Measurements from ENCODE around the gene CES2. TPM values are rescaled to one million over a fixed set of nuclear protein-coding genes. Genes with fewer than 3 reads are reported as not detected.

Gene CES2
- total and polyA plus RNA-seq, 2 donors (not counting 3 experiments of a cell fraction or from before 2014, with no cell fraction given), result 19.1 to 28.8 TPM

DNA sequence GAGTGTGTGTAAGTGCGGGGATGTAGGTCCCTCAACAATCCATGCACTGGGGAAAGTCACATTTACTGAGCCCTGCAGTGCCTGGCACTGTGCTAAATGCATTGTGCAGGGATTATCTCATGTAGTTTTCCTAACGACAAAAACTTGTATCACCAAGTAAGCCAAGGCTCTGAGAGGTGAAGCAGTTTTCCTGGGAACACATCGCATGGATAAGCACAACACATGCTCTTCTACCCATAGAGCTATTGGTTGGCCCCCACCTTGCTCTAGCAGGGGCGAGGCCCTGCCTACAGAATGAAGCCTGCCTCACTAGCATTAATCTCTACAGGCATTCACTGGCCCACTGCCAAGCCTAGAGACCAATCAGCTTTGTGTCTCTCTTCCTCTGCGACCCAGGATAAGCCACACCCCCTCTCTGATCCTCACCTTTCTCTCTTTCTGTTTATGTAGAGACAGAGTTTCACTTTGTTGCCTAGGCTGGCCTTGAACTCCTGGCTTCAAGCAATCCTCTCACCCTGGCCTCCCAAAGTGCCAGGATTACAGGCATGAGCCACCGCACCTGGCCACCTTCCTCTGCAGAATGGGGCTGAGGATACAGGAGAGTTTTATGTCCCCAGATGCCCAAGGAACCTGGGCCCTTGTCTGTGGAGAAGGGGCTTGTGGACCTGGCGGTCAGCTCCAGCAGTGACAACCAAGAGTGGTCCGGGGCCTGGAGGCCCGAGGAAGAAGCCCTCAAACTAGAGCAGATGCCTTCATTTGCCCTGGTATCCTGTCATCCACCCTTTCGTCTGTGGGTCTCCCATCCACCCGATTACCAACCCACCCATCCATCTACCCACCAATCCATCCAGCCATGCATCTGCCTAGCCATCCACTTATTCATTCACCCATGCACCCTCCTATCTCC lies 29.4 kb upstream of the CES2 start:
- H3K9me1 ChIP-seq (replicated peaks; ENCODE audit: control insufficient read depth, extremely low read depth, insufficient read depth, low read length), result no peaks in the 10 kb centered on the region
- FAIRE-seq (peak; percentile 28), DNase-seq (ENCODE audit: low read depth, low spot score) (no peak)
- no peaks in the 10 kb centered on the region for H3K4me1 ChIP-seq (ENCODE audit: control insufficient read depth, extremely low read depth, insufficient read depth, low read length)
- H2AFZ ChIP-seq (ENCODE audit: low read depth, low read length), result no peak overlapping the region
- H3K79me2 ChIP-seq (ENCODE audit: control insufficient read depth, insufficient read depth, low read length), result no peaks in the 10 kb centered on the region
- intact Hi-C loops (cut with micrococcal nuclease) (no loop called here), dilution Hi-C loops (cut with MboI; ENCODE audit: extremely low pct_ligation_motif_present, low sequenced_read_pairs) (no loop called here)
- no peaks in the 10 kb centered on the region for H3K9me3 ChIP-seq (replicated peaks; ENCODE audit: control insufficient read depth, insufficient read depth, low read length)
- no peaks in the 10 kb centered on the region for H3K27me3 ChIP-seq (ENCODE audit: control insufficient read depth in 2 of 2, insufficient read depth in 2 of 2, low read length in 2 of 2)
- no peak overlapping the region for H3K4me2 ChIP-seq (ENCODE audit: insufficient read depth, low read length)
- ChIA-PET CTCF (interaction anchor here (0.5 to 1.7 kb wide), 5 partner anchors 11 to 249 kb away, joined by 3 to 7 read pairs (median 3); partner anchors contain the start of gene CDH16), POLR2A (no interaction called here)
- H3K27ac ChIP-seq (ENCODE audit: insufficient read depth, low read depth, low read length), result no peak overlapping the region
- TF ChIP-seq, protein P1, sequence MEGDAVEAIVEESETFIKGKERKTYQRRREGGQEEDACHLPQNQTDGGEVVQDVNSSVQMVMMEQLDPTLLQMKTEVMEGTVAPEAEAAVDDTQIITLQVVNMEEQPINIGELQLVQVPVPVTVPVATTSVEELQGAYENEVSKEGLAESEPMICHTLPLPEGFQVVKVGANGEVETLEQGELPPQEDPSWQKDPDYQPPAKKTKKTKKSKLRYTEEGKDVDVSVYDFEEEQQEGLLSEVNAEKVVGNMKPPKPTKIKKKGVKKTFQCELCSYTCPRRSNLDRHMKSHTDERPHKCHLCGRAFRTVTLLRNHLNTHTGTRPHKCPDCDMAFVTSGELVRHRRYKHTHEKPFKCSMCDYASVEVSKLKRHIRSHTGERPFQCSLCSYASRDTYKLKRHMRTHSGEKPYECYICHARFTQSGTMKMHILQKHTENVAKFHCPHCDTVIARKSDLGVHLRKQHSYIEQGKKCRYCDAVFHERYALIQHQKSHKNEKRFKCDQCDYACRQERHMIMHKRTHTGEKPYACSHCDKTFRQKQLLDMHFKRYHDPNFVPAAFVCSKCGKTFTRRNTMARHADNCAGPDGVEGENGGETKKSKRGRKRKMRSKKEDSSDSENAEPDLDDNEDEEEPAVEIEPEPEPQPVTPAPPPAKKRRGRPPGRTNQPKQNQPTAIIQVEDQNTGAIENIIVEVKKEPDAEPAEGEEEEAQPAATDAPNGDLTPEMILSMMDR (IDR thresholded peaks at IDR 0.05; ENCODE audit: extremely low read depth in 1 of 2, insufficient read depth in 1 of 2, low read depth in 1 of 2, low read length in 2 of 2), result no peak
- TF ChIP-seq JUN (IDR thresholded peaks at IDR 0.05; ENCODE audit: borderline replicate concordance, insufficient read depth, insufficient read length, low read depth), result no peak
- TF ChIP-seq EZH2 (IDR thresholded peaks at IDR 0.05; ENCODE audit: borderline replicate concordance, low read depth, low read length, severe bottlenecking), result no peak
- TF ChIP-seq MYC (IDR thresholded peaks at IDR 0.05; ENCODE audit: low read depth, low read length), result no peak
- TF ChIP-seq POLR2AphosphoS5 (IDR thresholded peaks at IDR 0.05; ENCODE audit: insufficient read depth, low read depth, low read length), result no peak
- TF ChIP-seq, protein P2, sequence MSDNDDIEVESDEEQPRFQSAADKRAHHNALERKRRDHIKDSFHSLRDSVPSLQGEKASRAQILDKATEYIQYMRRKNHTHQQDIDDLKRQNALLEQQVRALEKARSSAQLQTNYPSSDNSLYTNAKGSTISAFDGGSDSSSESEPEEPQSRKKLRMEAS (IDR thresholded peaks at IDR 0.05; ENCODE audit: insufficient read depth, insufficient read length), result no peak
- no peak for TF ChIP-seq GATA2 (IDR thresholded peaks at IDR 0.05; ENCODE audit: insufficient read depth, insufficient read length, low read depth, low read length)
- no peak for TF ChIP-seq FOS (IDR thresholded peaks at IDR 0.05; ENCODE audit: borderline replicate concordance, insufficient read depth, low read length)
- TF ChIP-seq POLR2A (IDR thresholded peaks at IDR 0.05; ENCODE audit: low read depth, low read length), result no peak
- H3K4me3 ChIP-seq (replicated peaks in 1 of 3; ENCODE audit: insufficient read depth in 1 of 3, low read depth in 1 of 3, low read length in 3 of 3), result no peak overlapping the region
- no peaks in the 10 kb centered on the region for H4K20me1 ChIP-seq (replicated peaks; ENCODE audit: control insufficient read depth, extremely low read depth, insufficient read depth, low read length)
- no TSS peak for BruUV-seq (replicated peaks)
- no peak overlapping the region for H3K9ac ChIP-seq (replicated peaks; ENCODE audit: extremely low read depth, insufficient read depth, low read length)
- H3K36me3 ChIP-seq (ENCODE audit: control insufficient read depth in 2 of 2, extremely low read depth in 1 of 2, insufficient read depth in 2 of 2, low read length in 2 of 2), result no peaks in the 10 kb centered on the region

Data from endothelial cell of umbilical vein (primary cell).